ENCODE results near the gene HFE. TPM values are rescaled to one million over a fixed set of nuclear protein-coding genes. Genes with fewer than 3 reads are reported as not detected.
A peak's percentile ranks its signal among the peaks of the same experiment; 100 is the strongest.
"Not testable (repeated sequence)": the region's sequence is repeated elsewhere in the genome, so short reads cannot be mapped to it uniquely, and the experiment has no call there.

The HFE gene
- total RNA-seq, 1 experiment from 2014 or later: not detected

DNA sequence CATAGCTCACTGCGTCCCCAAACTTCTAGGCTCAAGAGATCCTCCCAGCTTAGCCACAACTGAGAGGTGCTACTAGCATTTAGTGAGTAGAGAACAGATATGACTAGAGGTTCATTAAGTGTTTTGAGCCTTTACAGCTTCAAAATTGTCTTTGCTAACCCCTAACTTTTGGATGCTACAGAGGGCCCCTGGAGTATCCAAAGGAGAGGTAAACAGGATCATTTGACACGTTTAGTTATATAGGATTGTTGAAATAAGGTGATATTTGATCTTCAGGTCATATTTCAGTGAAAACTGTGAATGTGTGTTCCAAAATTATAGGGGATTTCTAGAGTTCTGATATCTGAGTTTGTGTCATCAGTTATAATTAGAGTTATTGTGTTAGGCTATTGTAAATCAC, 19.2 kb upstream of the HFE start:
- H3K36me3 ChIP-seq (ENCODE audit: low read depth, low read length): no peaks in the 10 kb centered on the region
- POLR2A ChIA-PET (ENCODE audit: unreplicated experiment): no interaction called here
- no peak for TF ChIP-seq EZH2phosphoT487 (IDR thresholded peaks at IDR 0.05; ENCODE audit: borderline replicate concordance, low read length)
- no peak for TF ChIP-seq EZH2 (IDR thresholded peaks at IDR 0.05; ENCODE audit: low read length, unreplicated experiment)
- TF ChIP-seq, protein P1, sequence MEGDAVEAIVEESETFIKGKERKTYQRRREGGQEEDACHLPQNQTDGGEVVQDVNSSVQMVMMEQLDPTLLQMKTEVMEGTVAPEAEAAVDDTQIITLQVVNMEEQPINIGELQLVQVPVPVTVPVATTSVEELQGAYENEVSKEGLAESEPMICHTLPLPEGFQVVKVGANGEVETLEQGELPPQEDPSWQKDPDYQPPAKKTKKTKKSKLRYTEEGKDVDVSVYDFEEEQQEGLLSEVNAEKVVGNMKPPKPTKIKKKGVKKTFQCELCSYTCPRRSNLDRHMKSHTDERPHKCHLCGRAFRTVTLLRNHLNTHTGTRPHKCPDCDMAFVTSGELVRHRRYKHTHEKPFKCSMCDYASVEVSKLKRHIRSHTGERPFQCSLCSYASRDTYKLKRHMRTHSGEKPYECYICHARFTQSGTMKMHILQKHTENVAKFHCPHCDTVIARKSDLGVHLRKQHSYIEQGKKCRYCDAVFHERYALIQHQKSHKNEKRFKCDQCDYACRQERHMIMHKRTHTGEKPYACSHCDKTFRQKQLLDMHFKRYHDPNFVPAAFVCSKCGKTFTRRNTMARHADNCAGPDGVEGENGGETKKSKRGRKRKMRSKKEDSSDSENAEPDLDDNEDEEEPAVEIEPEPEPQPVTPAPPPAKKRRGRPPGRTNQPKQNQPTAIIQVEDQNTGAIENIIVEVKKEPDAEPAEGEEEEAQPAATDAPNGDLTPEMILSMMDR (conservative IDR thresholded peaks at IDR 0.05; ENCODE audit: low read depth, low read length): no peak
- no peaks in the 10 kb centered on the region for H3K27me3 ChIP-seq (ENCODE audit: low read length)
- no peaks in the 10 kb centered on the region for H3F3A ChIP-seq (ENCODE audit: low read length, unreplicated experiment)
- ATAC-seq: no peak
- no TSS peak for BruUV-seq (replicated peaks)
- H3K79me2 ChIP-seq (ENCODE audit: low read length): no peaks in the 10 kb centered on the region
- intact Hi-C loops (cut with micrococcal nuclease): no loop called here
- no peak for DNase-seq
- peaks cover 9% of the 10 kb centered on the region for H3K4me1 ChIP-seq (ENCODE audit: insufficient read depth, low read length)
- H3K27ac ChIP-seq (ENCODE audit: low read length): no peak overlapping the region
- no peak overlapping the region for H3K9ac ChIP-seq (ENCODE audit: low read length)
- no peak overlapping the region for H3K4me3 ChIP-seq (ENCODE audit: low read length)
- CTCF ChIA-PET: interaction anchor here (0.6 kb wide), 3 partner anchors 13 to 55 kb away, joined by 3 to 7 read pairs (median 3); a partner anchor contains a TSS
- H2AFZ ChIP-seq (ENCODE audit: low read length): peak overlapping the region; percentile 5; the same call in 1 of the 2 replicates
- H3K4me2 ChIP-seq (ENCODE audit: low read length): no peak overlapping the region; the same call in 1 of the 2 replicates
- H3K9me3 ChIP-seq (ENCODE audit: low read length): no peaks in the 10 kb centered on the region
- no peaks in the 10 kb centered on the region for H4K20me1 ChIP-seq (ENCODE audit: low read length)
- H3K9me2 ChIP-seq (replicated peaks; ENCODE audit: low read length): no peaks in the 10 kb centered on the region

DNA sequence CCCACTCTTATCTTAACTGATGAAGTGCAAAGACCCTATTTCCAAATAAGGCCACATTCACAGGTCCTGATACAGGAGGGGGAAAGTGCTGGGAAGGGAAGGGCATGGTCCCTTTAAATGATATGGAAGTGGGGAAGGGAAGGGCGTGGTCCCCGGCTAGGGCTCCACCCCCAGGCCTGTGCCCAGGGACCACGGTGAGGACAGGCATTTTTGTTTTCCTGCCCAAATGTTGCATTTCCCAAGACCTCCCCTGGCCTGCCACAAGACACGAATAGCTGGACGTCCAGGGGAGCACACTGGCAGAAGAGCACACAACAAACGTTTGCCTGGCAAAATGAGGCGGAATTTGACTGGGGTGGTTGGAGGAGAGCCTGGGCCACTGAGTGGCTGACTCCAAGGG, 16.1 kb upstream of the HFE start:
- intact Hi-C loops (cut with micrococcal nuclease): no loop called here
- no peaks in the 10 kb centered on the region for H3K79me2 ChIP-seq (ENCODE audit: low read length)
- no peak overlapping the region for H3K27ac ChIP-seq (ENCODE audit: low read length)

DNA sequence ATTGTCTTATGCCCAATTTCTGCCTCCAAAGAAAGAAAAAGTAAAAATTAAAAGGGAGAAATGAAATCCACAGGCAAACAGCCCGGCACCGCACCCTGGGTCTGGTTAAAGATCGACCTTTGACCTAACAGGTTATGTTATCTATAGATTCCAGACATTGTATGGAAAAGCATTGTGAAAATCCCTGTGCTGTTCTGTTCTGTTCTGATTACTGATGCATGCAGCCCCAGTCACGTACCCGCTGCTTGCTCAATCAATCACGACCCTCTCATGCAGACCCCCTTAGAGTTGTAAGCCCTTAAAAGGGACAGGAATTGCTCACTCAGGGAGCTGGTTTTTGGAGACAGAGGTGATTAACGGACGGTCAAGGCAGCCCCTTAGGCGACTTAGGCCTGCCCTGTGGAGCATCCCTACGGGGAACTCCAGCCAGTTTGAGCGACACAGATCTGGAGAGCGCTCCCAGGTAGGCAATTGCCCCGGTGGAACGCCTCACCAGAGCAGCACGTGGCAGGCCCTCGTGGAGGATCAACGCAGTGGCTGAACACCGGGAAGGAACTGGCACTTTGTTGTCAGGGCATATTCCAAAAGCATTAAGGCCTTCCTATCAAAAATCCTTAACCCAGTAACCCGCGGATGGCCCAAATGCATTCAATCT, 12.0 kb upstream of the HFE start:
- H3K27ac ChIP-seq (ENCODE audit: low read length): no peak overlapping the region
- no peak overlapping the region for H2AFZ ChIP-seq (ENCODE audit: low read length)
- no peak for ATAC-seq
- no peaks in the 10 kb centered on the region for H3K9me2 ChIP-seq (replicated peaks; ENCODE audit: low read length)
- H4K20me1 ChIP-seq (ENCODE audit: low read length): no peaks in the 10 kb centered on the region
- no peaks in the 10 kb centered on the region for H3K9me3 ChIP-seq (ENCODE audit: low read length)
- no peak for DNase-seq
- no peaks in the 10 kb centered on the region for H3K79me2 ChIP-seq (ENCODE audit: low read length)
- H3K4me3 ChIP-seq (ENCODE audit: low read length): no peak overlapping the region
- ChIA-PET CTCF (no interaction called here), POLR2A (ENCODE audit: unreplicated experiment) (no interaction called here)
- TF ChIP-seq EZH2 (IDR thresholded peaks at IDR 0.05; ENCODE audit: low read length, unreplicated experiment): no peak
- TF ChIP-seq, protein P1 (conservative IDR thresholded peaks at IDR 0.05; ENCODE audit: low read depth, low read length): no peak
- no peak for TF ChIP-seq EZH2phosphoT487 (IDR thresholded peaks at IDR 0.05; ENCODE audit: borderline replicate concordance, low read length)
- no peaks in the 10 kb centered on the region for H3K27me3 ChIP-seq (ENCODE audit: low read length)
- no peak overlapping the region for H3K9ac ChIP-seq (ENCODE audit: low read length)
- intact Hi-C loops (cut with micrococcal nuclease): no loop called here
- H3K4me1 ChIP-seq (ENCODE audit: insufficient read depth, low read length): no peaks in the 10 kb centered on the region
- no peak overlapping the region for H3K4me2 ChIP-seq (ENCODE audit: low read length)
- no TSS peak for BruUV-seq (replicated peaks)
- no peaks in the 10 kb centered on the region for H3K36me3 ChIP-seq (ENCODE audit: low read depth, low read length)
- H3F3A ChIP-seq (ENCODE audit: low read length, unreplicated experiment): no peaks in the 10 kb centered on the region

More for the DNA sequence above, 16.1 kb upstream of the HFE start:
- H2AFZ ChIP-seq (ENCODE audit: low read length): no peak overlapping the region
- H3K4me1 ChIP-seq (ENCODE audit: insufficient read depth, low read length): peaks cover 7% of the 10 kb centered on the region
- no peaks in the 10 kb centered on the region for H3F3A ChIP-seq (ENCODE audit: low read length, unreplicated experiment)
- no peak overlapping the region for H3K4me2 ChIP-seq (ENCODE audit: low read length)
- H3K4me3 ChIP-seq (ENCODE audit: low read length): no peak overlapping the region
- H4K20me1 ChIP-seq (ENCODE audit: low read length): no peaks in the 10 kb centered on the region
- no peaks in the 10 kb centered on the region for H3K36me3 ChIP-seq (ENCODE audit: low read depth, low read length)
- H3K9ac ChIP-seq (ENCODE audit: low read length): no peak overlapping the region
- POLR2A ChIA-PET (ENCODE audit: unreplicated experiment): no interaction called here
- no TSS peak for BruUV-seq (replicated peaks)
- DNase-seq (no peak), ATAC-seq (no peak)
- CTCF ChIA-PET: no interaction called here
- no peaks in the 10 kb centered on the region for H3K27me3 ChIP-seq (ENCODE audit: low read length)
- no peaks in the 10 kb centered on the region for H3K9me3 ChIP-seq (ENCODE audit: low read length)
- H3K9me2 ChIP-seq (replicated peaks; ENCODE audit: low read length): no peaks in the 10 kb centered on the region
- TF ChIP-seq EZH2phosphoT487 (IDR thresholded peaks at IDR 0.05; ENCODE audit: borderline replicate concordance, low read length) (no peak), EZH2 (IDR thresholded peaks at IDR 0.05; ENCODE audit: low read length, unreplicated experiment) (no peak)
- TF ChIP-seq, protein P1 (conservative IDR thresholded peaks at IDR 0.05; ENCODE audit: low read depth, low read length): no peak

DNA sequence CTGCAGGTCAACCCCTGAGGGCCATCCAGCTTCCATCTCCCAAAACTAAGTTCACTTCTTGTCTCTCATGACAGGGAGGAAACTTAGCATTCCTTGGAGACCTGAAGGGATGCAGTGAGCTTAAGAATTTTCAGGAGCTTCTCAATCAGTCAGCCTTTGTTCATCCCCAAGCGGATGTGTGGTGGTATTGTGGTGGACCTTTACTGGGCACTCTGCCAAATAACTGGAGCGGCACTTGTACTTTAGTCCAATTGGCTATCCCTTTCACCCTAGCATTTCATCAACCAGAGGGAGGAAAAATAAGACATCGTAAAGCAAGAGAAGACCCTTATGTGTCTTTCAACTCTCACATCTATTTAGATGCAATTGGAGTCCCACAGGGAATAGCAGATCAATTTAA, 9.2 kb upstream of the HFE start:
- H4K20me1 ChIP-seq (ENCODE audit: low read length); BruUV-seq (replicated peaks); DNase-seq; H3K4me2 ChIP-seq (ENCODE audit: low read length); H3K9me2 ChIP-seq (replicated peaks; ENCODE audit: low read length); H3F3A ChIP-seq (ENCODE audit: low read length, unreplicated experiment); H2AFZ ChIP-seq (ENCODE audit: low read length); H3K9ac ChIP-seq (ENCODE audit: low read length); H3K27ac ChIP-seq (ENCODE audit: low read length); ATAC-seq; intact Hi-C loops (cut with micrococcal nuclease); H3K27me3 ChIP-seq (ENCODE audit: low read length); H3K36me3 ChIP-seq (ENCODE audit: low read depth, low read length); H3K79me2 ChIP-seq (ENCODE audit: low read length); H3K9me3 ChIP-seq (ENCODE audit: low read length); CTCF ChIA-PET; H3K4me1 ChIP-seq (ENCODE audit: insufficient read depth, low read length); H3K4me3 ChIP-seq (ENCODE audit: low read length); POLR2A ChIA-PET (ENCODE audit: unreplicated experiment): not testable (repeated sequence)

Measured in PC-3 (cell line).